ENCODE data around the gene CORO7. TPM values are rescaled to one million over a fixed set of nuclear protein-coding genes. Genes with fewer than 3 reads are reported as not detected.

CORO7 gene
- total and polyA plus RNA-seq, 9 of the 15 experiments (the other 6 are each of a cell fraction or from before 2014, with no cell fraction given): 0.45 to 77.2 (median 18.7) TPM

GRCh38 chr16:4425378-4426020 lies 9.1 kb upstream of the CORO7 start, which contains the start of gene DNAJA3 (continued):
- TF ChIP-seq ZBTB34 (CRISPR knock-in tag; IDR thresholded peaks at IDR 0.05) (no peak), CHD2 (IDR thresholded peaks at IDR 0.05; ENCODE audit: low read depth, low read length) (peak; percentile 97), YY1 (IDR thresholded peaks at IDR 0.05; ENCODE audit: borderline replicate concordance in 1 of 3, control insufficient read depth in 1 of 3, extremely low read depth in 1 of 3, insufficient read depth in 3 of 3, insufficient read length in 1 of 3, insufficient replicate concordance in 2 of 3, low read depth in 1 of 3, low read length in 2 of 3) (peak; percentile 94 to 98 (median 97)), TEAD4 (IDR thresholded peaks at IDR 0.05; ENCODE audit: low read length) (peak; percentile 22; the same call in 1 of the 2 replicates), TEAD4 (CRISPR knock-in tag; IDR thresholded peaks at IDR 0.05; ENCODE audit: borderline replicate concordance) (no peak), SUPT5H (IDR thresholded peaks at IDR 0.05) (peak; percentile 95), ZBTB43 (CRISPR knock-in tag; IDR thresholded peaks at IDR 0.05) (0 out of 2 replicates have a peak, but pooled peaks have one; percentile 70), OTX1 (CRISPR knock-in tag; IDR thresholded peaks at IDR 0.05) (0 out of 2 replicates have a peak, but pooled peaks have one; percentile 10), RBBP5 (IDR thresholded peaks at IDR 0.05; ENCODE audit: borderline replicate concordance, insufficient read depth, low read length, poor library complexity, severe bottlenecking) (peak; percentile 90), CCNT2 (IDR thresholded peaks at IDR 0.05; ENCODE audit: borderline replicate concordance, extremely low read depth, insufficient read length, low read depth, low read length) (peak; percentile 48), ZNF699 (CRISPR knock-in tag; IDR thresholded peaks at IDR 0.05; ENCODE audit: insufficient replicate concordance) (no peak), BRD4 (IDR thresholded peaks at IDR 0.05) (no peak), FOXJ2 (tag; IDR thresholded peaks at IDR 0.05) (peak; percentile 47; the same call in 1 of the 2 replicates), THAP12 (CRISPR knock-in tag; IDR thresholded peaks at IDR 0.05) (peak; percentile 53; the same call in 1 of the 2 replicates), ZNF143 (CRISPR knock-in tag; IDR thresholded peaks at IDR 0.05) (peak; percentile 96), SETDB1 (IDR thresholded peaks at IDR 0.05; ENCODE audit: low read length) (no peak), RB1 (IDR thresholded peaks at IDR 0.05; ENCODE audit: low read depth) (peak; percentile 46; the same call in 1 of the 2 replicates), ETV5 (CRISPR knock-in tag; IDR thresholded peaks at IDR 0.05; ENCODE audit: low read depth) (no peak; the same call in none of the 2 replicates), ATF6 (CRISPR knock-in tag; IDR thresholded peaks at IDR 0.05) (no peak), FOXK1 (CRISPR knock-in tag; IDR thresholded peaks at IDR 0.05; ENCODE audit: borderline replicate concordance) (no peak; the same call in 1 of the 2 replicates)

All from K562 (cell line).